ENCODE measurements around the gene KIF1B. TPM values are rescaled to one million over a fixed set of nuclear protein-coding genes. Genes with fewer than 3 reads are reported as not detected.

KIF1B gene
- total and polyA plus RNA-seq, 10 of the 15 experiments (the other 5 are each of a cell fraction or from before 2014, with no cell fraction given), result 2.1 to 16.5 (median 8.7) TPM

DNA sequence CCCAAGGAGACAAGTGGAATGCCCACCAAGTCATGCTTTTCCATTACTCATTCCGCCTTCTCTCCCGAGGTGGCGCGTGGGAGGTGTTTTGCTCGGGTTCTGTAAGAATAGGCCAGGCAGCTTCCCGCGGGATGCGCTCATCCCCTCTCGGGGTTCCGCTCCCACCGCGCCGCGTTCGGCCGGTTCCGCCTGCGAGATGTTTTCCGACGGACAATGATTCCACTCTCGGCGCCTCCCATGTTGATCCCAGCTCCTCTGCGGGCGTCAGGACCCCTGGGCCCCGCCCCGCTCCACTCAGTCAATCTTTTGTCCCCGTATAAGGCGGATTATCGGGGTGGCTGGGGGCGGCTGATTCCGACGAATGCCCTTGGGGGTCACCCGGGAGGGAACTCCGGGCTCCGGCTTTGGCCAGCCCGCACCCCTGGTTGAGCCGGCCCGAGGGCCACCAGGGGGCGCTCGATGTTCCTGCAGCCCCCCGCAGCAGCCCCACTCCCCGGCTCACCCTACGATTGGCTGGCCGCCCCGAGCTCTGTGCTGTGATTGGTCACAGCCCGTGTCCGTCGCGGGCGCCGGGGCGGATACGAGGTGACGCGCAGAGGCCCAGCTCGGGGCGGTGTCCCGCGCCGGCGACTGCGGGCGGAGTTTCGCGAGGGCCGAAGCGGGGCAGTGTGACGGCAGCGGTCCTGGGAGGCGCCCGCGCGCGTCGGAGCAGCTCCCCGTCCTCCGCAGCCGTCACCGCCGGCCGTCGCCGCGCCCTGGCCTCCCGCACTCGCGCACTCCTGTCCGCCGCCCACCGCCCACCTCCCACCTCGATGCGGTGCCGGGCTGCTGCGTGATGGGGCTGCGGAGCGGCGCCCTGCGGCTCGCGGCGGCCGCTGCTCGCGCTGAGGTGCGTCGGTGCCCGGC, at the start of gene KIF1B (continued):
- TF ChIP-seq, protein P1, sequence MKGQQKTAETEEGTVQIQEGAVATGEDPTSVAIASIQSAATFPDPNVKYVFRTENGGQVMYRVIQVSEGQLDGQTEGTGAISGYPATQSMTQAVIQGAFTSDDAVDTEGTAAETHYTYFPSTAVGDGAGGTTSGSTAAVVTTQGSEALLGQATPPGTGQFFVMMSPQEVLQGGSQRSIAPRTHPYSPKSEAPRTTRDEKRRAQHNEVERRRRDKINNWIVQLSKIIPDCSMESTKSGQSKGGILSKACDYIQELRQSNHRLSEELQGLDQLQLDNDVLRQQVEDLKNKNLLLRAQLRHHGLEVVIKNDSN (IDR thresholded peaks at IDR 0.05; ENCODE audit: borderline replicate concordance, extremely low read length, insufficient read depth, low read depth, low read length), result no peak
- TF ChIP-seq SMARCA5 (IDR thresholded peaks at IDR 0.05), result peak; percentile 79
- TF ChIP-seq BACH1 (IDR thresholded peaks at IDR 0.05; ENCODE audit: borderline replicate concordance), result peak; percentile 78
- no peak for TF ChIP-seq EZH2 (IDR thresholded peaks at IDR 0.05; ENCODE audit: borderline replicate concordance, control insufficient read depth, low read depth, low read length)
- TF ChIP-seq SUPT20H (IDR thresholded peaks at IDR 0.05; ENCODE audit: borderline replicate concordance, control insufficient read depth, low read depth, low read length), result no peak
- no peak for TF ChIP-seq JUND (IDR thresholded peaks at IDR 0.05; ENCODE audit: low read depth, low read length)
- peak; percentile 76; the same call in 1 of the 2 replicates for TF ChIP-seq NBN (IDR thresholded peaks at IDR 0.05)
- TF ChIP-seq GATAD2B (conservative IDR thresholded peaks at IDR 0.05; ENCODE audit: low read depth), result peak; percentile 87
- TF ChIP-seq USF2 (IDR thresholded peaks at IDR 0.05; ENCODE audit: borderline replicate concordance, low read depth, low read length), result no peak
- peak; percentile 84 for TF ChIP-seq YY1 (IDR thresholded peaks at IDR 0.05; ENCODE audit: low read depth, low read length)
- no peak for TF ChIP-seq ETV6 (conservative IDR thresholded peaks at IDR 0.05 in 1 of 2, IDR thresholded peaks at IDR 0.05 in 1 of 2; ENCODE audit: borderline replicate concordance in 1 of 2, low read depth in 1 of 2)
- no peak for TF ChIP-seq ZNF622 (IDR thresholded peaks at IDR 0.05)
- no peak for TF ChIP-seq STAT1 (conservative IDR thresholded peaks at IDR 0.05)
- TF ChIP-seq NRF1 (conservative IDR thresholded peaks at IDR 0.05; ENCODE audit: low read depth, low read length), result no peak
- TF ChIP-seq CREM (IDR thresholded peaks at IDR 0.05; ENCODE audit: low read depth), result peak; percentile 84
- TF ChIP-seq SREBF1 (IDR thresholded peaks at IDR 0.05; ENCODE audit: low read length), result no peak
- TF ChIP-seq PRDM15 (CRISPR knock-in tag; IDR thresholded peaks at IDR 0.05), result no peak
- peak; percentile 94 for TF ChIP-seq CHD2 (IDR thresholded peaks at IDR 0.05; ENCODE audit: borderline replicate concordance, low read depth, low read length)
- no peak for TF ChIP-seq WRNIP1 (IDR thresholded peaks at IDR 0.05; ENCODE audit: borderline replicate concordance, low read depth, low read length)
- TF ChIP-seq SPI1 (IDR thresholded peaks at IDR 0.05; ENCODE audit: borderline replicate concordance, insufficient read depth, low read depth, low read length), result 0 out of 2 replicates have a peak, but pooled peaks have one; percentile 1
- TF ChIP-seq TCF7 (IDR thresholded peaks at IDR 0.05; ENCODE audit: borderline replicate concordance), result no peak
- no peak; the same call in 1 of the 2 replicates for TF ChIP-seq ASH2L (IDR thresholded peaks at IDR 0.05; ENCODE audit: borderline replicate concordance, low read depth)
- peak; percentile 100 for TF ChIP-seq PBX3 (IDR thresholded peaks at IDR 0.05; ENCODE audit: insufficient replicate concordance, low read depth, low read length)
